ENCODE data around the gene ATF5.

ATF5 gene

DNA sequence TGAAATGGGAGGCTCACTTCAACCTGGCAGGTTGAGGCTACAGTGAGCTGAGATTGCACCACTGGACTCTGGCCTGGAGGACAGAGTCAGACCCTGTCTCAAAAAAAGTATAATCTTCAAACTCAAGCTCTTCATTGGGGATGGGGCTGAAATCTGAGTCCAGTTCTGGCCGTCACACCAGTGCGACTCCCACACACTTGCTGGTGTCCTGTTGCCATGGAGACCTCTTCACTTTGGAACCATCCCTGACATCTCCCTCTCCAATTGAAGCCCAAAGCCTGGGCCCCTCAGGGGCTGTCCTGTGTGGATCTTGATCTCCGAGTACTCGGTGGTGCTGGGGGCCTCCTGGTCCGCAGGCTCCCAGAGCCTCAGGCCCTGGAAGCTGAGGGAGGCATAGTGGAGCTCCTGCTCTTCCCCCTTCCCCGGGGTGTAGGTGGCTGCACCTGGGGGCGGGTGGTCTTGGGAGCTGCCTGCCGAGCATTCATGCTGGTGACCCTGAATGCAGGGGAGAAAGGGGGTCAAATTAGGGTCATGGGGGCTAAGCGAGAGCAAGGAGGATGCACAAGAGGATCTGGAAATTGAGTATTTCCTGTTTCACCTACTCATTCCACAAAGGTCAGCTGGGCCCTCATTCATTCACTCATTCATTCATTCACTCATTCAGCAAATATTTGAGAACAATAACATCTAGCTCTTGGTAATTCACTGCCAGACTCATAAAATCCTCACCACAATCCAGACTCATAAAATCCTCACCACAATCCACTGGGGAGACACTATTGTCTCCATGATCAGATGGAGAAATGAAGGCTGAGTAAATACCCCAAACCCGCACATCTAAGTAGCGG is 21.0 kb downstream of the ATF5 start:
- TF ChIP-seq, protein P1, sequence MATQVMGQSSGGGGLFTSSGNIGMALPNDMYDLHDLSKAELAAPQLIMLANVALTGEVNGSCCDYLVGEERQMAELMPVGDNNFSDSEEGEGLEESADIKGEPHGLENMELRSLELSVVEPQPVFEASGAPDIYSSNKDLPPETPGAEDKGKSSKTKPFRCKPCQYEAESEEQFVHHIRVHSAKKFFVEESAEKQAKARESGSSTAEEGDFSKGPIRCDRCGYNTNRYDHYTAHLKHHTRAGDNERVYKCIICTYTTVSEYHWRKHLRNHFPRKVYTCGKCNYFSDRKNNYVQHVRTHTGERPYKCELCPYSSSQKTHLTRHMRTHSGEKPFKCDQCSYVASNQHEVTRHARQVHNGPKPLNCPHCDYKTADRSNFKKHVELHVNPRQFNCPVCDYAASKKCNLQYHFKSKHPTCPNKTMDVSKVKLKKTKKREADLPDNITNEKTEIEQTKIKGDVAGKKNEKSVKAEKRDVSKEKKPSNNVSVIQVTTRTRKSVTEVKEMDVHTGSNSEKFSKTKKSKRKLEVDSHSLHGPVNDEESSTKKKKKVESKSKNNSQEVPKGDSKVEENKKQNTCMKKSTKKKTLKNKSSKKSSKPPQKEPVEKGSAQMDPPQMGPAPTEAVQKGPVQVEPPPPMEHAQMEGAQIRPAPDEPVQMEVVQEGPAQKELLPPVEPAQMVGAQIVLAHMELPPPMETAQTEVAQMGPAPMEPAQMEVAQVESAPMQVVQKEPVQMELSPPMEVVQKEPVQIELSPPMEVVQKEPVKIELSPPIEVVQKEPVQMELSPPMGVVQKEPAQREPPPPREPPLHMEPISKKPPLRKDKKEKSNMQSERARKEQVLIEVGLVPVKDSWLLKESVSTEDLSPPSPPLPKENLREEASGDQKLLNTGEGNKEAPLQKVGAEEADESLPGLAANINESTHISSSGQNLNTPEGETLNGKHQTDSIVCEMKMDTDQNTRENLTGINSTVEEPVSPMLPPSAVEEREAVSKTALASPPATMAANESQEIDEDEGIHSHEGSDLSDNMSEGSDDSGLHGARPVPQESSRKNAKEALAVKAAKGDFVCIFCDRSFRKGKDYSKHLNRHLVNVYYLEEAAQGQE (IDR thresholded peaks at IDR 0.05; ENCODE audit: insufficient replicate concordance, low read depth) = no peak
- TF ChIP-seq CTCF (IDR thresholded peaks at IDR 0.05; ENCODE audit: insufficient read depth, low read length) = no peak
- no peak for TF ChIP-seq POLR2AphosphoS5 (IDR thresholded peaks at IDR 0.05; ENCODE audit: low read depth)
- TF ChIP-seq SPI1 (IDR thresholded peaks at IDR 0.05; ENCODE audit: borderline replicate concordance, low read depth) = no peak
- TF ChIP-seq GABPA (IDR thresholded peaks at IDR 0.05; ENCODE audit: low read depth) = no peak
- Histone ChIP-seq H3K4me3 (replicated peaks; ENCODE audit: insufficient read depth, low read length) (no peak overlapping the region), H3K27ac (replicated peaks) (no peak overlapping the region), H3K27me3 (ENCODE audit: insufficient read depth, poor library complexity, severe bottlenecking) (no peaks in the 10 kb centered on the region)
- no peak for DNase-seq (ENCODE audit: low read depth in 1 of 2, low spot score in 1 of 2)

- TF ChIP-seq, protein P1 (IDR thresholded peaks at IDR 0.05; ENCODE audit: insufficient replicate concordance, low read depth) = no peak
- TF ChIP-seq CTCF (IDR thresholded peaks at IDR 0.05; ENCODE audit: insufficient read depth, low read length) (no peak), GABPA (IDR thresholded peaks at IDR 0.05; ENCODE audit: low read depth) (no peak), POLR2AphosphoS5 (IDR thresholded peaks at IDR 0.05; ENCODE audit: low read depth) (no peak), SPI1 (IDR thresholded peaks at IDR 0.05; ENCODE audit: borderline replicate concordance, low read depth) (no peak)
- H3K27ac ChIP-seq (replicated peaks) = no peak overlapping the region
- H3K27me3 ChIP-seq (ENCODE audit: insufficient read depth, poor library complexity, severe bottlenecking) = no peaks in the 10 kb centered on the region
- no peak for DNase-seq (ENCODE audit: low read depth in 1 of 2, low spot score in 1 of 2)
- no peak overlapping the region for H3K4me3 ChIP-seq (replicated peaks; ENCODE audit: insufficient read depth, low read length)
Measured at GRCh38 chr19:49950590-49950948, 21.6 kb downstream of the ATF5 start.

GRCh38 chr19:49950956-49951526 is 22.0 kb downstream of the ATF5 start:
- TF ChIP-seq SPI1 (IDR thresholded peaks at IDR 0.05; ENCODE audit: borderline replicate concordance, low read depth) = no peak
- TF ChIP-seq GABPA (IDR thresholded peaks at IDR 0.05; ENCODE audit: low read depth) = no peak
- TF ChIP-seq, protein P1 (IDR thresholded peaks at IDR 0.05; ENCODE audit: insufficient replicate concordance, low read depth) = no peak
- TF ChIP-seq POLR2AphosphoS5 (IDR thresholded peaks at IDR 0.05; ENCODE audit: low read depth) = no peak
- no peak for TF ChIP-seq CTCF (IDR thresholded peaks at IDR 0.05; ENCODE audit: insufficient read depth, low read length)
- Histone ChIP-seq H3K4me3 (replicated peaks; ENCODE audit: insufficient read depth, low read length) (no peak overlapping the region), H3K27ac (replicated peaks) (no peak overlapping the region), H3K27me3 (ENCODE audit: insufficient read depth, poor library complexity, severe bottlenecking) (no peaks in the 10 kb centered on the region)
- no peak for DNase-seq (ENCODE audit: low read depth in 1 of 2, low spot score in 1 of 2)

Data from HL-60 (cell line).